K562 (cell line): ENCODE data around the gene RGS17. TPM values are rescaled to one million over a fixed set of nuclear protein-coding genes. Genes with fewer than 3 reads are reported as not detected.

ENCODE experiments used
- DACH1 ChIP-seq: fragments of 450-650 bp; IDR thresholded peaks from 2 replicates; pipeline ENCODE4 v1.6.1; 2018; ENCODE audit not compliant: partially characterized antibody
- MCM5 ChIP-seq: fragments of 450-650 bp; IDR thresholded peaks from 2 replicates; pipeline ENCODE4 v1.6.1; 2016; ENCODE audit warnings: low read depth
- NUFIP1 ChIP-seq: fragments of 450-650 bp; IDR thresholded peaks from 2 replicates; pipeline ENCODE4 v1.6.1; 2018; ENCODE audit not compliant: partially characterized antibody
- PCBP2 ChIP-seq: fragments of 200-400 bp; formaldehyde crosslinking; IDR thresholded peaks from 2 replicates; pipeline ENCODE4 v1.6.1; 2018; ENCODE audit warnings: low read length, low read depth, mild to moderate bottlenecking, moderate library complexity; ENCODE audit not compliant: poor library complexity, severe bottlenecking
- RAD51 ChIP-seq: fragments of 450-650 bp; IDR thresholded peaks from 2 replicates; pipeline ENCODE4 v1.7.1; 2016; ENCODE audit warnings: low read depth, mild to moderate bottlenecking, borderline replicate concordance
- RCOR1 ChIP-seq, 2 experiments: IDR thresholded peaks; 2 replicates each; pipeline ENCODE4 v1.6.1; 2012; ENCODE audit warnings: low read depth in 2 of 2, low read length in 2 of 2, borderline replicate concordance in 1 of 2, improper control_type of control experiment in 1 of 2
- SP1 ChIP-seq: sonication (generic); formaldehyde crosslinking; IDR thresholded peaks from 2 replicates; pipeline ENCODE4 v1.8.1; 2022; ENCODE audit warnings: mild to moderate bottlenecking, missing genetic modification reagents
- ZBED1 ChIP-seq: IDR thresholded peaks from 2 replicates; pipeline ENCODE4 v1.6.1; 2014
- ZBTB1 ChIP-seq: sonication (generic); formaldehyde crosslinking; IDR thresholded peaks from 2 replicates; pipeline ENCODE4 v1.8.1; 2023; ENCODE audit warnings: missing genetic modification reagents, low read depth, mild to moderate bottlenecking, borderline replicate concordance
- ZNF780A ChIP-seq: fragments of 250-450 bp; sonication (Bioruptor Pico); IDR thresholded peaks from 2 replicates; pipeline ENCODE4 v1.5.0; 2021; ENCODE audit warnings: mild to moderate bottlenecking
- ZSCAN29 ChIP-seq: fragments of 450-650 bp; IDR thresholded peaks from 2 replicates; pipeline ENCODE4 v1.6.1; 2017
- polyA plus RNA-seq, 8 experiments: library from polyadenylated mRNA; depleted of rRNA in 4 of 8; stranded (reverse) in 5 of 8; unstranded in 3 of 8; fragments of >200 nt; fragmentation: Nextera tagmentation in 2 of 8; fragmentation: Illumina TruSeq in 1 of 8; extraction: Ambion mirVana in 2 of 8; extraction: Trizol in 1 of 8; gene quantifications; 2 replicates each; pipeline versions ENCODE4 v1.2.1 to v1.2.3, GENCODE V29; 2011 to 2014; ENCODE audit warnings: inconsistent platforms in 1 of 8, missing spikeins in 1 of 8
- total RNA-seq, 7 experiments: library from RNA; depleted of rRNA in 6 of 7; stranded (reverse); fragments of >200 nt in 6 of 7; fragmentation: Illumina TruSeq in 2 of 7; extraction: Trizol in 2 of 7; gene quantifications; 2 replicates each; pipeline versions ENCODE4 v1.2.1 to v1.2.3, GENCODE V29; 2011 to 2021; ENCODE audit warnings: low replicate concordance in 1 of 7
- TF ChIP-seq, protein P1 (sequence below): fragments of 250-450 bp; sonication (Bioruptor Pico); IDR thresholded peaks from 2 replicates; pipeline ENCODE4 v1.5.0; 2021
- TF ChIP-seq, protein P2 (sequence below): sonication (generic); formaldehyde crosslinking; IDR thresholded peaks from 2 replicates; pipeline ENCODE4 v1.8.0; 2022; ENCODE audit warnings: mild to moderate bottlenecking, missing genetic modification reagents
- TF ChIP-seq, protein P3 (sequence below): sonication (generic); formaldehyde crosslinking; IDR thresholded peaks from 2 replicates; pipeline ENCODE4 v1.8.0; 2022; ENCODE audit warnings: mild to moderate bottlenecking, missing genetic modification reagents, borderline replicate concordance
- TF ChIP-seq, protein P4 (sequence below): sonication (generic); formaldehyde crosslinking; IDR thresholded peaks from 2 replicates; pipeline ENCODE4 v1.8.0; 2022; ENCODE audit warnings: mild to moderate bottlenecking, missing genetic modification reagents
- TF ChIP-seq, protein P5 (sequence below), 2 experiments: IDR thresholded peaks; 2 replicates each; pipeline ENCODE4 v1.6.1; 2011; ENCODE audit warnings: borderline replicate concordance in 1 of 2, control low read depth in 1 of 2, low read depth in 1 of 2, low read length in 1 of 2, mild to moderate bottlenecking in 1 of 2, mixed read lengths in 1 of 2, moderate library complexity in 1 of 2; ENCODE audit not compliant: insufficient read depth in 1 of 2, insufficient read length in 1 of 2, poor library complexity in 1 of 2, severe bottlenecking in 1 of 2; ENCODE audit errors: extremely low read depth in 1 of 2
- TF ChIP-seq, protein P6 (sequence below): fragments of 250-450 bp; sonication (Bioruptor Pico); IDR thresholded peaks from 2 replicates; pipeline ENCODE4 v1.4.0; 2020; ENCODE audit warnings: mild to moderate bottlenecking
- TF ChIP-seq, protein P7 (sequence below): fragments of 250-450 bp; sonication (Bioruptor Pico); IDR thresholded peaks from 2 replicates; pipeline ENCODE4 v1.8.0; 2022; ENCODE audit warnings: moderate library complexity, mild to moderate bottlenecking, inconsistent platforms

The RGS17 gene
- total and polyA plus RNA-seq, 9 of the 15 experiments (the other 6 are each of a cell fraction or from before 2014, with no cell fraction given) = 0.01 to 0.14 (median 0.08) TPM; not detected in 6

DNA sequence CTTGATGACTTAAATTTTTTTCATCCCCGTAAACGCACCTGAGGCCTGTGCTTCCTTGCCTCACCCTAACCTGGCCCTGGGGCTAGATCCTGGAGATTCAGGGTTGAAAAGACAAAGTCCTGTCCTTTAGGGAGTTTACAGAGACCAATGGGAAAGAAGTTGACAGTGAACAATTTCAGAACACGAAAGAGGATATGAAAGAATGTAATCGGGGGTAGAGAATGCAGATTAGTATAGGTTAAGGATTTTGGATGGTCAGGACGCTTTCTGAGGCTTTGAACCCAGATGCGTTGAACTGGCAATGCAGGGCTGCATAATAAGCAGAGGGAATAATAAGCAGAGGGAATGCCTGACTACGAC, 146.6 kb downstream of the RGS17 start (continued):
- TF ChIP-seq ZBTB1 = no peak
- TF ChIP-seq RAD51 = no peak
- TF ChIP-seq, protein P1, sequence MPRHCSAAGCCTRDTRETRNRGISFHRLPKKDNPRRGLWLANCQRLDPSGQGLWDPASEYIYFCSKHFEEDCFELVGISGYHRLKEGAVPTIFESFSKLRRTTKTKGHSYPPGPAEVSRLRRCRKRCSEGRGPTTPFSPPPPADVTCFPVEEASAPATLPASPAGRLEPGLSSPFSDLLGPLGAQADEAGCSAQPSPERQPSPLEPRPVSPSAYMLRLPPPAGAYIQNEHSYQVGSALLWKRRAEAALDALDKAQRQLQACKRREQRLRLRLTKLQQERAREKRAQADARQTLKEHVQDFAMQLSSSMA = 0 out of 2 replicates have a peak, but pooled peaks have one; percentile 33
- TF ChIP-seq SP1 (CRISPR knock-in tag) = no peak
- TF ChIP-seq, protein P2, sequence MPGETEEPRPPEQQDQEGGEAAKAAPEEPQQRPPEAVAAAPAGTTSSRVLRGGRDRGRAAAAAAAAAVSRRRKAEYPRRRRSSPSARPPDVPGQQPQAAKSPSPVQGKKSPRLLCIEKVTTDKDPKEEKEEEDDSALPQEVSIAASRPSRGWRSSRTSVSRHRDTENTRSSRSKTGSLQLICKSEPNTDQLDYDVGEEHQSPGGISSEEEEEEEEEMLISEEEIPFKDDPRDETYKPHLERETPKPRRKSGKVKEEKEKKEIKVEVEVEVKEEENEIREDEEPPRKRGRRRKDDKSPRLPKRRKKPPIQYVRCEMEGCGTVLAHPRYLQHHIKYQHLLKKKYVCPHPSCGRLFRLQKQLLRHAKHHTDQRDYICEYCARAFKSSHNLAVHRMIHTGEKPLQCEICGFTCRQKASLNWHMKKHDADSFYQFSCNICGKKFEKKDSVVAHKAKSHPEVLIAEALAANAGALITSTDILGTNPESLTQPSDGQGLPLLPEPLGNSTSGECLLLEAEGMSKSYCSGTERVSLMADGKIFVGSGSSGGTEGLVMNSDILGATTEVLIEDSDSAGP (CRISPR knock-in tag) = no peak
- TF ChIP-seq ZBED1 = no peak
- no peak for TF ChIP-seq ZSCAN29
- TF ChIP-seq, protein P3, sequence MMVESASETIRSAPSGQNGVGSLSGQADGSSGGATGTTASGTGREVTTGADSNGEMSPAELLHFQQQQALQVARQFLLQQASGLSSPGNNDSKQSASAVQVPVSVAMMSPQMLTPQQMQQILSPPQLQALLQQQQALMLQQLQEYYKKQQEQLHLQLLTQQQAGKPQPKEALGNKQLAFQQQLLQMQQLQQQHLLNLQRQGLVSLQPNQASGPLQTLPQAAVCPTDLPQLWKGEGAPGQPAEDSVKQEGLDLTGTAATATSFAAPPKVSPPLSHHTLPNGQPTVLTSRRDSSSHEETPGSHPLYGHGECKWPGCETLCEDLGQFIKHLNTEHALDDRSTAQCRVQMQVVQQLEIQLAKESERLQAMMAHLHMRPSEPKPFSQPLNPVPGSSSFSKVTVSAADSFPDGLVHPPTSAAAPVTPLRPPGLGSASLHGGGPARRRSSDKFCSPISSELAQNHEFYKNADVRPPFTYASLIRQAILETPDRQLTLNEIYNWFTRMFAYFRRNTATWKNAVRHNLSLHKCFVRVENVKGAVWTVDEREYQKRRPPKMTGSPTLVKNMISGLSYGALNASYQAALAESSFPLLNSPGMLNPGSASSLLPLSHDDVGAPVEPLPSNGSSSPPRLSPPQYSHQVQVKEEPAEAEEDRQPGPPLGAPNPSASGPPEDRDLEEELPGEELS = no peak
- TF ChIP-seq, protein P4, sequence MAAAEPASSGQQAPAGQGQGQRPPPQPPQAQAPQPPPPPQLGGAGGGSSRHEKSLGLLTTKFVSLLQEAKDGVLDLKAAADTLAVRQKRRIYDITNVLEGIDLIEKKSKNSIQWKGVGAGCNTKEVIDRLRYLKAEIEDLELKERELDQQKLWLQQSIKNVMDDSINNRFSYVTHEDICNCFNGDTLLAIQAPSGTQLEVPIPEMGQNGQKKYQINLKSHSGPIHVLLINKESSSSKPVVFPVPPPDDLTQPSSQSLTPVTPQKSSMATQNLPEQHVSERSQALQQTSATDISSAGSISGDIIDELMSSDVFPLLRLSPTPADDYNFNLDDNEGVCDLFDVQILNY (CRISPR knock-in tag) = no peak
- TF ChIP-seq, protein P5, sequence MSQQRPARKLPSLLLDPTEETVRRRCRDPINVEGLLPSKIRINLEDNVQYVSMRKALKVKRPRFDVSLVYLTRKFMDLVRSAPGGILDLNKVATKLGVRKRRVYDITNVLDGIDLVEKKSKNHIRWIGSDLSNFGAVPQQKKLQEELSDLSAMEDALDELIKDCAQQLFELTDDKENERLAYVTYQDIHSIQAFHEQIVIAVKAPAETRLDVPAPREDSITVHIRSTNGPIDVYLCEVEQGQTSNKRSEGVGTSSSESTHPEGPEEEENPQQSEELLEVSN (IDR thresholded peaks at IDR 0.05; ENCODE audit: borderline replicate concordance in 1 of 2, extremely low read depth in 1 of 2, insufficient read depth in 1 of 2, insufficient read length in 1 of 2, low read depth in 1 of 2, low read length in 1 of 2, poor library complexity in 1 of 2, severe bottlenecking in 1 of 2) = no peak
- TF ChIP-seq, protein P6, sequence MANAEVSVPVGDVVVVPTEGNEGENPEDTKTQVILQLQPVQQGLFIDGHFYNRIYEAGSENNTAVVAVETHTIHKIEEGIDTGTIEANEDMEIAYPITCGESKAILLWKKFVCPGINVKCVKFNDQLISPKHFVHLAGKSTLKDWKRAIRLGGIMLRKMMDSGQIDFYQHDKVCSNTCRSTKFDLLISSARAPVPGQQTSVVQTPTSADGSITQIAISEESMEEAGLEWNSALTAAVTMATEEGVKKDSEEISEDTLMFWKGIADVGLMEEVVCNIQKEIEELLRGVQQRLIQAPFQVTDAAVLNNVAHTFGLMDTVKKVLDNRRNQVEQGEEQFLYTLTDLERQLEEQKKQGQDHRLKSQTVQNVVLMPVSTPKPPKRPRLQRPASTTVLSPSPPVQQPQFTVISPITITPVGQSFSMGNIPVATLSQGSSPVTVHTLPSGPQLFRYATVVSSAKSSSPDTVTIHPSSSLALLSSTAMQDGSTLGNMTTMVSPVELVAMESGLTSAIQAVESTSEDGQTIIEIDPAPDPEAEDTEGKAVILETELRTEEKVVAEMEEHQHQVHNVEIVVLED (CRISPR knock-in tag) = no peak
- no peak for TF ChIP-seq RCOR1 (IDR thresholded peaks at IDR 0.05; ENCODE audit: borderline replicate concordance in 1 of 2, low read depth in 2 of 2, low read length in 2 of 2)
- TF ChIP-seq, protein P7, sequence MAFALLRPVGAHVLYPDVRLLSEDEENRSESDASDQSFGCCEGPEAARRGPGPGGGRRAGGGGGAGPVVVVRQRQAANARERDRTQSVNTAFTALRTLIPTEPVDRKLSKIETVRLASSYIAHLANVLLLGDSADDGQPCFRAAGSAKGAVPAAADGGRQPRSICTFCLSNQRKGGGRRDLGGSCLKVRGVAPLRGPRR (CRISPR knock-in tag) = no peak
- no peak for TF ChIP-seq ZNF780A (CRISPR knock-in tag)
- TF ChIP-seq DACH1 = no peak
- TF ChIP-seq NUFIP1 = no peak
- no peak for TF ChIP-seq PCBP2
- TF ChIP-seq MCM5 = no peak
